Prostate gland (tissue), 2 donors: Measurements from ENCODE around the gene UVSSA.

Experiments
- POLR2A ChIP-seq: fragments of 450-650 bp; IDR thresholded peaks from one replicate; pipeline ENCODE4 v1.6.1; 2016; ENCODE audit warnings: antibody characterized with exemption, mild to moderate bottlenecking
- POLR2AphosphoS5 ChIP-seq: sonication (generic); formaldehyde crosslinking; IDR thresholded peaks from one replicate; pipeline ENCODE4 v1.6.1; 2017; ENCODE audit warnings: antibody characterized with exemption
- TF ChIP-seq, protein P1 (sequence below), 4 experiments: fragments of 200-600 bp in 2 of 4; fragments of 450-650 bp in 2 of 4; sonication (generic) in 2 of 4; IDR thresholded peaks; 1 replicate in 3 of 4; 2 replicates in 1 of 4; pipeline ENCODE4 v1.5.1; 2016 to 2019; ENCODE audit warnings: antibody characterized with exemption in 4 of 4, mild to moderate bottlenecking in 2 of 4, moderate library complexity in 2 of 4

DNA sequence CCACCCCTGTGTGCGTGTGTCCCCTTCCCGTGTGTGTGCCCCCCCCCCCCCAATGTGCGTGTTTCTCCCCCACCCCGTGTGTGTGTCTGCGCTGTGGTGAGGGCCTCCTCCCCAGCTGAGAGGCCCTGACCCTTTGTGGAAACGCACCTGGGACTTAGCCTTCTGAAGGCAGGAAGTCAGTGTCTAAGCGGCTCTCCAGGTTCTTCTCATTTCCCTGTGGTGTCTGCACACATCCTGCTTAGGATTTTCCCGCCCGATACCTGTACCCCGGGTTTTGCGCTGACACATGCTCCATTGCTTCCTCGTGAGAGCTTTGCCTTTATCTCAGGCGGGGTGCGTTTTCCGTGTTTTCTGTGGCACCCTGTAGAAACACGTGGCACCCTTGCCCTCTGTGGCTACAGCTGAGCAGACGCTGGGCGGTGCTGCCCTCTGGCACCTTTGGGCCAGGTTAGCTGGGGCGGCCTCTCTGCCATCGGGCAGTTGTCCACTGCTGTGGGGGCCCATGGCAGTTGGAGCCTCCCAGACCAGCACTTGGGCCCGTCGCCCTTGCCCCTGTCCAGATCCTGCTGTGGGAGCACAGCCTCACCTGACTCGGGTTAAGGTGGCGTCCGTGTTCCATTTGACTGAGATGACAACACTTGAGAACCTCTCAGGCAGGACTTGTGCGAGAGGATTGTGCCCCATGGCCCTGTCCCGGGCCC lies 31.0 kb upstream of the UVSSA start:
- TF ChIP-seq POLR2A (no peak), POLR2AphosphoS5 (no peak)
- TF ChIP-seq, protein P1, sequence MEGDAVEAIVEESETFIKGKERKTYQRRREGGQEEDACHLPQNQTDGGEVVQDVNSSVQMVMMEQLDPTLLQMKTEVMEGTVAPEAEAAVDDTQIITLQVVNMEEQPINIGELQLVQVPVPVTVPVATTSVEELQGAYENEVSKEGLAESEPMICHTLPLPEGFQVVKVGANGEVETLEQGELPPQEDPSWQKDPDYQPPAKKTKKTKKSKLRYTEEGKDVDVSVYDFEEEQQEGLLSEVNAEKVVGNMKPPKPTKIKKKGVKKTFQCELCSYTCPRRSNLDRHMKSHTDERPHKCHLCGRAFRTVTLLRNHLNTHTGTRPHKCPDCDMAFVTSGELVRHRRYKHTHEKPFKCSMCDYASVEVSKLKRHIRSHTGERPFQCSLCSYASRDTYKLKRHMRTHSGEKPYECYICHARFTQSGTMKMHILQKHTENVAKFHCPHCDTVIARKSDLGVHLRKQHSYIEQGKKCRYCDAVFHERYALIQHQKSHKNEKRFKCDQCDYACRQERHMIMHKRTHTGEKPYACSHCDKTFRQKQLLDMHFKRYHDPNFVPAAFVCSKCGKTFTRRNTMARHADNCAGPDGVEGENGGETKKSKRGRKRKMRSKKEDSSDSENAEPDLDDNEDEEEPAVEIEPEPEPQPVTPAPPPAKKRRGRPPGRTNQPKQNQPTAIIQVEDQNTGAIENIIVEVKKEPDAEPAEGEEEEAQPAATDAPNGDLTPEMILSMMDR (IDR thresholded peaks at IDR 0.05): no peak
